ENCODE data around the gene DNAH5.

DNAH5 gene

GRCh38 chr5:13939638-13940037, 4.8 kb downstream of the DNAH5 start:
- H3K27ac ChIP-seq: peak overlapping the region; percentile 99
- TF ChIP-seq CTCF (conservative IDR thresholded peaks at IDR 0.05) (no peak), ZFX (IDR thresholded peaks at IDR 0.05) (no peak)

- TF ChIP-seq ZFX (IDR thresholded peaks at IDR 0.05) (no peak), CTCF (conservative IDR thresholded peaks at IDR 0.05) (no peak)
Observed at GRCh38 chr5:13934921-13935320, 9.6 kb downstream of the DNAH5 start.

GRCh38 chr5:13934125-13934524, 10.4 kb downstream of the DNAH5 start:
- no peak overlapping the region for H3K27ac ChIP-seq
- TF ChIP-seq CTCF (conservative IDR thresholded peaks at IDR 0.05) (no peak), ZFX (IDR thresholded peaks at IDR 0.05) (no peak)

More at GRCh38 chr5:13934921-13935320, 9.6 kb downstream of the DNAH5 start:
- H3K27ac ChIP-seq: no peak overlapping the region

GRCh38 chr5:13932561-13932960, 11.9 kb downstream of the DNAH5 start:
- no peak for TF ChIP-seq CTCF (conservative IDR thresholded peaks at IDR 0.05)
- no peak for TF ChIP-seq ZFX (IDR thresholded peaks at IDR 0.05)
- no peak overlapping the region; the same call in 1 of the 2 replicates for H3K27ac ChIP-seq

- TF ChIP-seq CTCF (conservative IDR thresholded peaks at IDR 0.05): no peak
- no peak for TF ChIP-seq ZFX (IDR thresholded peaks at IDR 0.05)
- H3K27ac ChIP-seq: no peak overlapping the region; the same call in 1 of the 2 replicates
Observed at GRCh38 chr5:13932011-13932410, 12.5 kb downstream of the DNAH5 start.

GRCh38 chr5:13930541-13931171, 13.8 kb downstream of the DNAH5 start:
- H3K27ac ChIP-seq: no peak overlapping the region
- TF ChIP-seq CTCF (conservative IDR thresholded peaks at IDR 0.05) (no peak), ZFX (IDR thresholded peaks at IDR 0.05) (no peak)

- no peak for TF ChIP-seq CTCF (conservative IDR thresholded peaks at IDR 0.05)
- no peak for TF ChIP-seq ZFX (IDR thresholded peaks at IDR 0.05)
- no peak overlapping the region for H3K27ac ChIP-seq
Observed at GRCh38 chr5:13926731-13927130, 17.8 kb downstream of the DNAH5 start.

Measured in C4-2B (cell line).